ENCODE results near the gene SATB2. TPM values are rescaled to one million over a fixed set of nuclear protein-coding genes. Genes with fewer than 3 reads are reported as not detected.

SATB2 gene
- total RNA-seq, 1 donor from 2014 or later: 20.8 TPM

DNA sequence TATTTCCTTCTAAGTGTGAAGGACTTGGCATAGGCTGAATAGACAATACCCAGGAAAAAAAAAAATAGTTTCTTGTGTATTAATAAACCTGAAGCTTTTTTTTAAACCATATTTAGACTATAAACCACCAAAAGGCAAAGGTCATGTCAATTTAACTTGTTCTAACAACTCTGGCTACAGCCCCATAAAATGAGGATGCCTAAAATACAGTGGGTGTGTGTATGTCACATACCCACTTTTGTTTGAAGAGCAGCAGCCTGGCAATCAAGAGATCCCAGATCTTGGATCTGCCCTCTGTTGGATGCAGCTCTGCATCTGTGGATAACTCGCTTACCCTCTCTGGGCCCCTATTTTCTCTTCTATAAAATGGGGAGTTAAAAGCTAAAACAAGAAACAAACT, 65.4 kb downstream of the SATB2 start:
- H3K27ac Mint-ChIP-seq (ENCODE audit: unreplicated experiment): no peak overlapping the region
- no peak overlapping the region for H3K4me3 Mint-ChIP-seq (ENCODE audit: unreplicated experiment)
- no peaks in the 10 kb centered on the region for H3K4me1 Mint-ChIP-seq (ENCODE audit: low read depth, unreplicated experiment)
- DNase-seq: no peak
- H3K36me3 Mint-ChIP-seq (ENCODE audit: unreplicated experiment): no peaks in the 10 kb centered on the region
- TF ChIP-seq, protein P1, sequence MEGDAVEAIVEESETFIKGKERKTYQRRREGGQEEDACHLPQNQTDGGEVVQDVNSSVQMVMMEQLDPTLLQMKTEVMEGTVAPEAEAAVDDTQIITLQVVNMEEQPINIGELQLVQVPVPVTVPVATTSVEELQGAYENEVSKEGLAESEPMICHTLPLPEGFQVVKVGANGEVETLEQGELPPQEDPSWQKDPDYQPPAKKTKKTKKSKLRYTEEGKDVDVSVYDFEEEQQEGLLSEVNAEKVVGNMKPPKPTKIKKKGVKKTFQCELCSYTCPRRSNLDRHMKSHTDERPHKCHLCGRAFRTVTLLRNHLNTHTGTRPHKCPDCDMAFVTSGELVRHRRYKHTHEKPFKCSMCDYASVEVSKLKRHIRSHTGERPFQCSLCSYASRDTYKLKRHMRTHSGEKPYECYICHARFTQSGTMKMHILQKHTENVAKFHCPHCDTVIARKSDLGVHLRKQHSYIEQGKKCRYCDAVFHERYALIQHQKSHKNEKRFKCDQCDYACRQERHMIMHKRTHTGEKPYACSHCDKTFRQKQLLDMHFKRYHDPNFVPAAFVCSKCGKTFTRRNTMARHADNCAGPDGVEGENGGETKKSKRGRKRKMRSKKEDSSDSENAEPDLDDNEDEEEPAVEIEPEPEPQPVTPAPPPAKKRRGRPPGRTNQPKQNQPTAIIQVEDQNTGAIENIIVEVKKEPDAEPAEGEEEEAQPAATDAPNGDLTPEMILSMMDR (IDR thresholded peaks at IDR 0.05; ENCODE audit: partially characterized antibody, unreplicated experiment): no peak
- H3K27me3 Mint-ChIP-seq (ENCODE audit: unreplicated experiment): no peaks in the 10 kb centered on the region
- no peaks in the 10 kb centered on the region for H3K9me3 Mint-ChIP-seq (ENCODE audit: unreplicated experiment)

DNA sequence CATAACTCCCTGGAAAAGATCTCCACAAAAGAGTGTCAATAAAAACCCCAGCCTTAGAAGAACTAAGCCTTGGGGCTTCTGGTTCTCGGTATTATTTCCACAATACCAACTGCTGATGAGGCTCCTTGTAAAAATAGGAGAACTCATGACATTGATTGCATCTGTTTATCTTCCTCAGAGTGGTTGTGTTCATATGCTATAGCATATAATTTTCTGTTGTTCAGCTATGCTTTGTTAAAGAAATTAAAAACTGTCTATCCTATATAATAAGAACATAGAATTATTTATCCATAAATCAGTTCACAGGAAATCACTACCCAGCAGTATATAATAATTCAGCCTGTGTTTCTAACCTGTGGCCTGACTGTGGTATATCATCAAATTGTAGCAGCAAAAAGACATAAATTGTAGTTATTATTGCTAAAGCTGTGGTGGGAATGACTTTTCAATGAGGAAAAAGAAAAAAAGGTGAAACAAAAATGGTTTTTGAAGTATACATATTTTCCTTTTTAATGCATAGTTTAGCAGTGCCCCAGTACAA, 68.9 kb downstream of the SATB2 start:
- Mint-ChIP-seq H3K36me3 (ENCODE audit: unreplicated experiment) (no peaks in the 10 kb centered on the region), H3K27ac (ENCODE audit: unreplicated experiment) (no peak overlapping the region), H3K4me1 (ENCODE audit: low read depth, unreplicated experiment) (no peaks in the 10 kb centered on the region), H3K9me3 (ENCODE audit: unreplicated experiment) (no peaks in the 10 kb centered on the region), H3K4me3 (ENCODE audit: unreplicated experiment) (no peak overlapping the region), H3K27me3 (ENCODE audit: unreplicated experiment) (no peaks in the 10 kb centered on the region)
- TF ChIP-seq, protein P1 (IDR thresholded peaks at IDR 0.05; ENCODE audit: partially characterized antibody, unreplicated experiment): no peak
- no peak for DNase-seq

DNA sequence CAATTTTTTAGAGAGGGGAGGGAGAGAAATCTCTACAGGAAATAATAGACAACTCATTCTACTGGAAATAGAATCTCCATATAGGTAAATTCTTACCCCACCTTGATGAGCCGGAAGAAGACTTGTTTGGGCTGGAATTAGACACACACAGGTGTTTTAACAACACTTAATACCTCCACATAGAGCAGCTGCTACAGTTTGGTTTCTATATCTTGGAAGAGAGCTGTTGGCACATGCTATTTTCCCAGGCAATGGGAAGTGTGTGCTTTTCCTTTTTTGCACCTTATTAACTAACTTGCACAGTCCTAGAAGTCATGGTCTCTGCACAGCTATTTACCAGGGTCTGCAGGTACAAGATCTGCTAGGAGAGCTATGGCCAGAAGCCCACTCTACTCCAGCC, 73.7 kb downstream of the SATB2 start:
- H3K4me1 Mint-ChIP-seq (ENCODE audit: low read depth, unreplicated experiment): peaks cover 7% of the 10 kb centered on the region
- TF ChIP-seq, protein P1 (IDR thresholded peaks at IDR 0.05; ENCODE audit: partially characterized antibody, unreplicated experiment): no peak
- H3K27me3 Mint-ChIP-seq (ENCODE audit: unreplicated experiment): no peaks in the 10 kb centered on the region
- no peak overlapping the region for H3K27ac Mint-ChIP-seq (ENCODE audit: unreplicated experiment)
- H3K36me3 Mint-ChIP-seq (ENCODE audit: unreplicated experiment): no peaks in the 10 kb centered on the region
- no peak for DNase-seq
- no peaks in the 10 kb centered on the region for H3K9me3 Mint-ChIP-seq (ENCODE audit: unreplicated experiment)
- no peak overlapping the region for H3K4me3 Mint-ChIP-seq (ENCODE audit: unreplicated experiment)

DNA sequence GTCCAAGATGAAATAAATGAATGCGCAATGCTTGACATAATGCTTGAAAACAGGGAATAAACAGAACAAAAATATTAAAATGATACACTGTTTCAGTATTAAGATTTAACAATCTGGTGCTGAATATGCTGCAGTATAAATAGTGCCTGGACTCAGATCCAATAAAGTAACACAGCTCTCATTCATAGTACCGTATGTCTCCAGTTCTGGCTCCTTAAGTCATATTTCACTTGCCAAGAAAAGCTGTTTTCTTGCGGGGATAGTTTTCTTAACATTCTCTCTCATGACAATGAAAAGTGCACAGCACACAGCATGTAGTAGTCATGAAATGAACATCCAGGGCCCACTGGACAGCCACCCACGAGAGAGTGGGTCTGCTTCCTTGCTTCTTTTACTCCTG, 74.7 kb downstream of the SATB2 start:
- Mint-ChIP-seq H3K9me3 (ENCODE audit: unreplicated experiment) (no peaks in the 10 kb centered on the region), H3K36me3 (ENCODE audit: unreplicated experiment) (no peaks in the 10 kb centered on the region), H3K27ac (ENCODE audit: unreplicated experiment) (no peak overlapping the region), H3K4me3 (ENCODE audit: unreplicated experiment) (no peak overlapping the region), H3K4me1 (ENCODE audit: low read depth, unreplicated experiment) (peaks cover 7% of the 10 kb centered on the region), H3K27me3 (ENCODE audit: unreplicated experiment) (no peaks in the 10 kb centered on the region)
- no peak for DNase-seq
- TF ChIP-seq, protein P1 (IDR thresholded peaks at IDR 0.05; ENCODE audit: partially characterized antibody, unreplicated experiment): no peak

DNA sequence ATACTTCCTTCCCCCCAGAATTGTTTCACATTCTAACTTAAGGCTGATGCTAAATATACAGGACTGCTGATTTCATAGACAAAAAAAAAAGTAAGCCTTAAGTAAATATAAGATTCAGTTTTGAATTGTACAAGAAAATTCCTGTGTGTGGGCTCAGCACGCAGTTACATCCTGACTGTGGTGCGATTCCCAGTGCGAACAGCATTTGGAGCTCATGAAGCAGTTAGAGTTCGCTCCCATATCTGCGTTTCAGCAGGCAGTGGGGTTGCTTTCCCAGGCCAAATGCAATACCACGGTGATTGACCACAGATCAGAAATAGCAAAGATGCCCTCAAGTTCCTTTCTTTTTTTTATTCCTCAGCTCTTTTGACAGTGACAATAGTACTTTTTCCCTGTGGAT, 75.6 kb downstream of the SATB2 start:
- TF ChIP-seq, protein P1 (IDR thresholded peaks at IDR 0.05; ENCODE audit: partially characterized antibody, unreplicated experiment): no peak
- peak overlapping the region; percentile 35 for H3K27ac Mint-ChIP-seq (ENCODE audit: unreplicated experiment)
- DNase-seq: no peak
- peaks cover 7% of the 10 kb centered on the region for H3K4me1 Mint-ChIP-seq (ENCODE audit: low read depth, unreplicated experiment)
- H3K9me3 Mint-ChIP-seq (ENCODE audit: unreplicated experiment): no peaks in the 10 kb centered on the region
- no peaks in the 10 kb centered on the region for H3K27me3 Mint-ChIP-seq (ENCODE audit: unreplicated experiment)
- H3K36me3 Mint-ChIP-seq (ENCODE audit: unreplicated experiment): no peaks in the 10 kb centered on the region
- H3K4me3 Mint-ChIP-seq (ENCODE audit: unreplicated experiment): no peak overlapping the region
